Measurements from ENCODE around the gene C21orf58.

GRCh38 chr21:46301759-46302158 is 21.9 kb downstream of the C21orf58 start:
- TF ChIP-seq CTCF (IDR thresholded peaks at IDR 0.05): no peak
- no peak for TF ChIP-seq RELA (CRISPR knock-in tag; IDR thresholded peaks at IDR 0.05; ENCODE audit: borderline replicate concordance)
- TF ChIP-seq NFYB (CRISPR knock-in tag; conservative IDR thresholded peaks at IDR 0.05; ENCODE audit: low read depth): no peak
- TF ChIP-seq ZNF138 (CRISPR knock-in tag; conservative IDR thresholded peaks at IDR 0.05): no peak
- no peak for TF ChIP-seq CREB1 (CRISPR knock-in tag; IDR thresholded peaks at IDR 0.05)
